Measurements from ENCODE around the gene ANGEL2.

GRCh38 chr1:213020016-213020415, 4.3 kb upstream of the ANGEL2 start:
- TF ChIP-seq POLR2A (IDR thresholded peaks at IDR 0.05) (no peak), POLR2AphosphoS5 (IDR thresholded peaks at IDR 0.05; ENCODE audit: insufficient read depth in 1 of 2, low read depth in 1 of 2) (no peak)
